PC-3 (cell line): ENCODE results near the gene UPB1. TPM values are rescaled to one million over a fixed set of nuclear protein-coding genes. Genes with fewer than 3 reads are reported as not detected.

Experiments
- ATAC-seq: fragments of 200-7000 bp; cut with Tn5 transposase; 2 replicates; pipeline ENCODE4 v1.9.1; 2020; ENCODE audit warnings: mild to moderate bottlenecking, moderate library complexity
- BruUV-seq: library from RNA; stranded (reverse); fragments of 400-500 nt; replicated peaks from 2 replicates; lab custom pipeline; 2021; lab: Mats Ljungman, UMichigan
- CTCF ChIA-PET: fragments of 300-600 bp; sonication (Branson Sonifier 250); formaldehyde crosslinking; loops from one replicate; lab custom pipeline; 2022; ENCODE audit warnings: antibody characterized with exemption; lab: Charles Lee
- POLR2A ChIA-PET: fragments of 300-600 bp; sonication (Branson Sonifier 250); formaldehyde crosslinking; loops from one replicate; lab custom pipeline; 2022; ENCODE audit warnings: antibody characterized with exemption; ENCODE audit not compliant: unreplicated experiment; lab: Charles Lee
- DNase-seq: peaks from one replicate; pipeline ENCODE4 v3.0.0-alpha.2; 2015
- H2AFZ ChIP-seq: fragments of 300-600 bp; sonication (generic); 2 replicates; pipeline ENCODE4 v1.6.0; 2016; ENCODE audit warnings: antibody characterized with exemption, low read length
- H3F3A ChIP-seq: fragments of 300-600 bp; sonication (generic); one replicate; pipeline ENCODE4 v1.6.0; 2017; ENCODE audit warnings: antibody characterized with exemption, low read length, control low read depth, mild to moderate bottlenecking; ENCODE audit not compliant: unreplicated experiment
- H3K27ac ChIP-seq: fragments of 300-600 bp; sonication (generic); 2 replicates; pipeline ENCODE4 v1.5.1; 2016; ENCODE audit warnings: mild to moderate bottlenecking, low read length
- H3K27me3 ChIP-seq: fragments of 300-600 bp; sonication (generic); 2 replicates; pipeline ENCODE4 v1.6.1; 2016; ENCODE audit warnings: low read length, mixed read lengths
- H3K36me3 ChIP-seq: fragments of 300-600 bp; sonication (generic); 2 replicates; pipeline ENCODE4 v1.6.1; 2016; ENCODE audit warnings: low read depth, mixed run types, low read length, mixed read lengths
- H3K4me1 ChIP-seq: fragments of 300-600 bp; sonication (generic); 2 replicates; pipeline ENCODE4 v1.5.1; 2016; ENCODE audit warnings: low read length; ENCODE audit not compliant: insufficient read depth
- H3K4me2 ChIP-seq: fragments of 300-600 bp; sonication (generic); 2 replicates; pipeline ENCODE4 v1.6.0; 2016; ENCODE audit warnings: low read length
- H3K4me3 ChIP-seq: fragments of 300-600 bp; sonication (generic); 2 replicates; pipeline ENCODE4 v1.5.1; 2016; ENCODE audit warnings: mild to moderate bottlenecking, low read length, mixed read lengths
- H3K79me2 ChIP-seq: fragments of 300-600 bp; sonication (generic); 2 replicates; pipeline ENCODE4 v1.6.1; 2017; ENCODE audit warnings: low read length, mixed read lengths
- H3K9ac ChIP-seq: fragments of 300-600 bp; sonication (generic); 2 replicates; pipeline ENCODE4 v1.6.0; 2016; ENCODE audit warnings: mild to moderate bottlenecking, low read length
- H3K9me2 ChIP-seq: fragments of 300-600 bp; sonication (generic); replicated peaks from 2 replicates; pipeline ENCODE4 v1.6.1; 2016; ENCODE audit warnings: mixed run types, low read length, mixed read lengths
- H3K9me3 ChIP-seq: fragments of 300-600 bp; sonication (generic); 2 replicates; pipeline ENCODE4 v1.6.1; 2016; ENCODE audit warnings: low read length, mixed read lengths
- H4K20me1 ChIP-seq: fragments of 300-600 bp; sonication (generic); 2 replicates; pipeline ENCODE4 v1.6.1; 2016; ENCODE audit warnings: low read length, mixed read lengths
- CTCF ChIP-seq: fragments of 300-600 bp; sonication (generic); conservative IDR thresholded peaks from 2 replicates; pipeline ENCODE4 v1.5.1; 2017; ENCODE audit warnings: antibody characterized with exemption, low read depth, mild to moderate bottlenecking, low read length
- EZH2 ChIP-seq: fragments of 300-600 bp; sonication (generic); IDR thresholded peaks from one replicate; pipeline ENCODE4 v1.6.1; 2017; ENCODE audit warnings: antibody characterized with exemption, mild to moderate bottlenecking, low read length; ENCODE audit not compliant: unreplicated experiment
- EZH2phosphoT487 ChIP-seq: fragments of 300-600 bp; sonication (generic); IDR thresholded peaks from 2 replicates; pipeline ENCODE4 v1.6.1; 2018; ENCODE audit warnings: mild to moderate bottlenecking, antibody characterized with exemption, low read length, borderline replicate concordance
- intact Hi-C: fragments of 100-400 bp; cut with micrococcal nuclease; formaldehyde crosslinking; loops from 2 replicates; pipeline ENCODE4 v1.9.0; 2023
- total RNA-seq: library from RNA; depleted of rRNA; stranded (reverse); fragments of >200 nt; gene quantifications from 2 replicates; pipeline ENCODE4 v1.2.3, GENCODE V29; 2014

The UPB1 gene
- total RNA-seq, 1 experiment from 2014 or later: 0.29 TPM

GRCh38 chr22:24498824-24499223 is 3.7 kb downstream of the UPB1 start:
- no peaks in the 10 kb centered on the region for H3K27me3 ChIP-seq
- ChIA-PET CTCF (no interaction called here), POLR2A (no interaction called here)
- no peak overlapping the region for H3K4me2 ChIP-seq
- ATAC-seq (no peak), DNase-seq (no peak)
- H3K36me3 ChIP-seq: no peaks in the 10 kb centered on the region; the same call in 1 of the 2 replicates
- no peaks in the 10 kb centered on the region for H3K9me3 ChIP-seq
- H2AFZ ChIP-seq: no peak overlapping the region
- no peak overlapping the region for H3K27ac ChIP-seq
- H3K4me1 ChIP-seq: no peaks in the 10 kb centered on the region
- TF ChIP-seq EZH2 (no peak), CTCF (no peak), EZH2phosphoT487 (no peak)
- no peaks in the 10 kb centered on the region for H4K20me1 ChIP-seq
- no peaks in the 10 kb centered on the region for H3K9me2 ChIP-seq
- BruUV-seq: no TSS peak
- no peaks in the 10 kb centered on the region for H3F3A ChIP-seq
- intact Hi-C loops: no loop called here
- H3K4me3 ChIP-seq: no peak overlapping the region
- H3K79me2 ChIP-seq: no peaks in the 10 kb centered on the region
- no peak overlapping the region for H3K9ac ChIP-seq

GRCh38 chr22:24499706-24500276 is 4.7 kb downstream of the UPB1 start:
- no peak overlapping the region for H2AFZ ChIP-seq
- H3K9ac ChIP-seq: no peak overlapping the region
- no TSS peak for BruUV-seq
- no peaks in the 10 kb centered on the region for H3K4me1 ChIP-seq
- no peaks in the 10 kb centered on the region for H3K79me2 ChIP-seq
- no peaks in the 10 kb centered on the region for H3F3A ChIP-seq
- no peaks in the 10 kb centered on the region for H4K20me1 ChIP-seq
- H3K27ac ChIP-seq: no peak overlapping the region
- H3K36me3 ChIP-seq: no peaks in the 10 kb centered on the region; the same call in 1 of the 2 replicates
- no peaks in the 10 kb centered on the region for H3K9me3 ChIP-seq
- TF ChIP-seq EZH2phosphoT487: no peak
- no peak for TF ChIP-seq CTCF
- TF ChIP-seq EZH2: no peak
- intact Hi-C loops: loop anchor here (5.0 kb wide), 1 partner anchor 62 kb away; no protein-coding TSS in a partner anchor
- POLR2A ChIA-PET: no interaction called here
- H3K9me2 ChIP-seq: no peaks in the 10 kb centered on the region
- CTCF ChIA-PET: no interaction called here
- ATAC-seq (no peak), DNase-seq (no peak)
- no peaks in the 10 kb centered on the region for H3K27me3 ChIP-seq
- H3K4me2 ChIP-seq: no peak overlapping the region
- H3K4me3 ChIP-seq: no peak overlapping the region

GRCh38 chr22:24500277-24500820 is 5.2 kb downstream of the UPB1 start:
- H4K20me1 ChIP-seq: no peaks in the 10 kb centered on the region
- H2AFZ ChIP-seq: no peak overlapping the region
- no TSS peak for BruUV-seq
- H3K4me3 ChIP-seq: no peak overlapping the region
- no peaks in the 10 kb centered on the region; the same call in 1 of the 2 replicates for H3K36me3 ChIP-seq
- H3F3A ChIP-seq: no peaks in the 10 kb centered on the region
- no peaks in the 10 kb centered on the region for H3K9me3 ChIP-seq
- CTCF ChIA-PET: no interaction called here
- no peaks in the 10 kb centered on the region for H3K79me2 ChIP-seq
- POLR2A ChIA-PET: no interaction called here
- H3K27me3 ChIP-seq: no peaks in the 10 kb centered on the region
- DNase-seq (no peak), ATAC-seq (no peak)
- intact Hi-C loops: loop anchor here (5.0 kb wide), 1 partner anchor 63 kb away; no protein-coding TSS in a partner anchor
- H3K9me2 ChIP-seq: no peaks in the 10 kb centered on the region
- H3K27ac ChIP-seq: no peak overlapping the region
- TF ChIP-seq EZH2 (no peak), EZH2phosphoT487 (no peak), CTCF (no peak)
- H3K4me1 ChIP-seq: no peaks in the 10 kb centered on the region
- H3K4me2 ChIP-seq: no peak overlapping the region
- no peak overlapping the region for H3K9ac ChIP-seq
